Fibroblast of mammary gland (primary cell): ENCODE results near the gene TNFRSF6B.
A peak's percentile ranks its signal among the peaks of the same experiment; 100 is the strongest.
"Not testable (repeated sequence)": the region's sequence is repeated elsewhere in the genome, so short reads cannot be mapped to it uniquely, and the experiment has no call there.

Source experiments
- DNase-seq: peaks from one replicate; pipeline ENCODE4 v3.0.0-alpha.2; 2010; ENCODE audit warnings: low read depth
- H3K4me3 ChIP-seq: 2 replicates; pipeline ENCODE4 v1.5.1; 2011; ENCODE audit warnings: low read depth, mild to moderate bottlenecking, low read length, moderate library complexity; ENCODE audit not compliant: control insufficient read depth
- CTCF ChIP-seq: conservative IDR thresholded peaks from 2 replicates; pipeline ENCODE4 v1.5.1; 2011; ENCODE audit warnings: low read depth, low read length, inconsistent platforms; ENCODE audit not compliant: control insufficient read depth, insufficient read depth

The TNFRSF6B gene

DNA sequence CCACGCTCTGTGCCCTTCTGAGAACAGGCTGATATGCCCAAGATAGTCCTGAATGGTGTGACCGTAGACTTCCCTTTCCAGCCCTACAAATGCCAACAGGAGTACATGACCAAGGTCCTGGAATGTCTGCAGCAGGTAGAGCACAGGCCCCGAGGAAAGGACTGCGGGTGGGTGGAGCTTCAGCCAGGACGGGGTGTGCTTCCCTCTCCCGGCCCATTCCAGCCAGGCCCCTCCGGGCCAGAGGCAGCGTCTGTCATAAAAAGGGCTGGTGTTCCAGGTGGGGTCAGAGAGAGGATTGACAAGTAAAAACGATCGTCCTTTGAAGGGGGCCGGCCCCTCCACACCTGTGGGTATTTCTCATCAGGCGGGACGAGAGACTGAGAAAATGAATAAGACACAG lies 37.1 kb upstream of the TNFRSF6B start:
- no peak for TF ChIP-seq CTCF
- peak overlapping the region; percentile 86 for H3K4me3 ChIP-seq
- DNase-seq: no peak

DNA sequence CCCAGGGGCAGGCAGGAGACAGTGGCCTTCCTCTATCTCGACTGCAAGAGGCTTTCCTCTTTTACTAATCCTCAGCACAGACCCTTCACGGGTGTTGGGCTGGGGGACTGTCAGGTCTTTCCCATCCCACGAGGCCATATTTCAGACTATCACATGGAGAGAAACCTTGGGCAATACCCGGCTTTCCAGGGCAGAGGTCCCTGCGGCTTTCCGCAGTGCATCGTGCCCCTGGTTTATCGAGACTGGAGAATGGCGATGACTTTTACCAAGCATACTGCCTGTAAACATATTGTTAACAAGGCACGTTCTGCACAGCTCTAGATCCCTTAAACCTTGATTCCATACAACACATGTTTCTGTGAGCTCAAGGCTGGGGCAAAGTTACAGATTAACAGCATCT lies 36.3 kb upstream of the TNFRSF6B start:
- H3K4me3 ChIP-seq, DNase-seq: not testable (repeated sequence)

DNA sequence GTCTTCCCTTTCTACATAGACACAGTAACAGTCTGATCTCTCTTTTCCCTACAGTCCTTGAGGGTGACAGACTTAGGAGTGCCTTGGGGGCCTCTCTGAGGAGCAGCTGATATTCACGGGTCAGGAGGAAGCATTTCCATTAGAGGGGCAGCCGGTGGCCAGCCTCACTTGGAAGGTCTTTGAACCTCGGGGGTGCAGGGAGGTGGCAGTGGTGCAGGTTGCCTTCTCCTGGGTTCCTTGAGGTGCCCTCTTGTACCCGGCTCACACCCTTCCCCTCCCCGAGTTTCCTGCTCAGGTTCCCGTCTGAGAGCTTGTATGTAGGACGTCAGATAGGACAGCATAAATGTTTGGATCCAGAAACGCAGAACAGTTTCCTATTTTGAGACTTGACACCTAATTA lies 35.8 kb upstream of the TNFRSF6B start:
- DNase-seq: no peak
- TF ChIP-seq CTCF: no peak
- H3K4me3 ChIP-seq: no peak overlapping the region

GRCh38 chr20:63661108-63661507 lies 35.3 kb upstream of the TNFRSF6B start:
- TF ChIP-seq CTCF: no peak
- H3K4me3 ChIP-seq: no peak overlapping the region

GRCh38 chr20:63661959-63662812 lies 34.3 kb upstream of the TNFRSF6B start:
- no peak overlapping the region for H3K4me3 ChIP-seq
- no peak for DNase-seq
- TF ChIP-seq CTCF: no peak

More at GRCh38 chr20:63661108-63661507, 35.3 kb upstream of the TNFRSF6B start:
- DNase-seq: no peak

DNA sequence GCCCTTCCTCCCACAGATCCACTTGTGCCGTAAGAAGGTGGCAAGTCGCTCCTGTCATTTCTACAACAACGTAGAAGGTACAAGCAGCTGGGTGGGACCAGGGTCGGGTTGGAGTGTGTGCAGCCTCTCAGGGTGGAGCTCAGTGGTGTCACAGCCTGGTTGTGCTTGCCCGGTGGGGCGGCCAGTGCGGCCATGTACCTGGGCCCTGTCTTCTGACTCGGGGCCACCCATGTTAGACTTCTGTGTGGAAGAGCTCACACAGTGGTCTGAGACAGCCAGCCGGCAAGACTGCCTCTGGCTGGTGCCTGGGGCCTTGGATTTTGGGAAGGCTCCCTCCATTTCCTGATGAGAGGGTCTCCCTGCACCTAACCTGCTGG lies 33.7 kb upstream of the TNFRSF6B start:
- H3K4me3 ChIP-seq: no peak overlapping the region
- DNase-seq: no peak
- no peak for TF ChIP-seq CTCF

DNA sequence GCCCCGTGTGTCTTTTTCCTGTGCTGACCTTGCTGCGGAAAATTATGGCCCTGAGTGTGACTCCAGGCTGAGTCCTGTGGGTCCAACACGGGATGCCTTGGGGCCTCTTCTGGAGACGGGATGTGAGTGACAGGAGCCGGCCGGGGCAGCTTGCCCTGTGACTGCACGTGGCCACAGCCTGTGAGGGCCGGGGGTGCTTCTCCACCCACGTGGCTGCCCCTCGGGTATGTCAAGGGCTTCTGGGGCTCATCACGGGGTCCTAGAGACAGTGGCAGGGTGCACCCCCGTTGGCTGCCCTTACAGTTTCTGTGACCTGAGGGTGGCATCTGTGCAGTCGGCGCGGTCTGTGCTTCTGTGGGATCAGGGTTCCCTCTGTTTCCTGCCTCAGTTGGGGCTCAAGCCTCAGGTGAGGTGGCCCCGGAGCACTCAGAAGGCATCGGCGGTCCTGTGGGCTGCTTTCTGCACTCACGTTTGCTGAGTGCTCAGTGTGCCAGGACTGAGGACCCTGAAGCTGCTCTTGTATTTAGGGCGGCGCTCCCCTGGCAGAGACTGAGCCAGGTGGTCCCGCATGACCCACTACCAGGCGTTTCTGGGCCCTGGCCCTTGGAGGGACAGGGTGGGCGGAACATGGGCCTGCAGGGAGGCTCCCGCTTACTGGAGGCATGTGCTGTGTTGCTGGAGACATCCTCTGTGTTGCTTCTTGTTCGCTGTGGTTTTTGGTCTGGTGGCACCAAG lies 33.0 kb upstream of the TNFRSF6B start:
- no peak overlapping the region for H3K4me3 ChIP-seq
- no peak for TF ChIP-seq CTCF
- no peak for DNase-seq
